KMS-11 (cell line): ENCODE data around the gene KIF26B.

ENCODE experiments used
- H2AFZ ChIP-seq: fragments of 200-600 bp; sonication (generic); 2 replicates; pipeline ENCODE4 v1.6.1; 2016; ENCODE audit warnings: antibody characterized with exemption, mixed run types, low read depth
- H3K27ac ChIP-seq: fragments of 200-600 bp; sonication (generic); 2 replicates; pipeline ENCODE4 v1.6.1; 2016; ENCODE audit warnings: mild to moderate bottlenecking, mixed run types
- H3K27me3 ChIP-seq: fragments of 200-600 bp; sonication (generic); 2 replicates; pipeline ENCODE4 v1.6.1; 2017; ENCODE audit warnings: mild to moderate bottlenecking, low read depth, mixed run types, moderate library complexity; ENCODE audit not compliant: insufficient read depth
- H3K36me3 ChIP-seq: fragments of 200-600 bp; sonication (generic); 2 replicates; pipeline ENCODE4 v1.6.1; 2017; ENCODE audit warnings: mild to moderate bottlenecking, mixed run types; ENCODE audit not compliant: insufficient read depth
- H3K4me1 ChIP-seq: fragments of 200-600 bp; sonication (generic); 2 replicates; pipeline ENCODE4 v1.6.1; 2016; ENCODE audit warnings: mild to moderate bottlenecking, low read depth, mixed run types; ENCODE audit not compliant: poor library complexity, severe bottlenecking
- H3K4me2 ChIP-seq: fragments of 200-600 bp; sonication (generic); 2 replicates; pipeline ENCODE4 v1.7.0; 2016; ENCODE audit warnings: mild to moderate bottlenecking, mixed run types
- H3K4me3 ChIP-seq: fragments of 200-600 bp; sonication (generic); IDR thresholded peaks from 2 replicates; pipeline ENCODE4 v1.6.1; 2017; ENCODE audit warnings: low read depth, low read length, mixed read lengths; ENCODE audit not compliant: insufficient read depth
- H3K79me2 ChIP-seq: fragments of 200-600 bp; sonication (generic); 2 replicates; pipeline ENCODE4 v1.6.1; 2016; ENCODE audit warnings: low read depth, mixed run types; ENCODE audit not compliant: insufficient read depth
- H3K9ac ChIP-seq: fragments of 200-600 bp; sonication (generic); 2 replicates; pipeline ENCODE4 v1.6.1; 2016; ENCODE audit warnings: mild to moderate bottlenecking, mixed run types
- H4K20me1 ChIP-seq: fragments of 200-600 bp; sonication (generic); 2 replicates; pipeline ENCODE4 v1.6.1; 2016; ENCODE audit warnings: mild to moderate bottlenecking, mixed run types; ENCODE audit not compliant: insufficient read depth
- CTCF ChIP-seq: fragments of 200-600 bp; sonication (generic); conservative IDR thresholded peaks from 2 replicates; pipeline ENCODE4 v1.6.1; 2017; ENCODE audit warnings: low read depth, mild to moderate bottlenecking, antibody characterized with exemption, low read length, moderate library complexity, mixed read lengths

Gene KIF26B

DNA sequence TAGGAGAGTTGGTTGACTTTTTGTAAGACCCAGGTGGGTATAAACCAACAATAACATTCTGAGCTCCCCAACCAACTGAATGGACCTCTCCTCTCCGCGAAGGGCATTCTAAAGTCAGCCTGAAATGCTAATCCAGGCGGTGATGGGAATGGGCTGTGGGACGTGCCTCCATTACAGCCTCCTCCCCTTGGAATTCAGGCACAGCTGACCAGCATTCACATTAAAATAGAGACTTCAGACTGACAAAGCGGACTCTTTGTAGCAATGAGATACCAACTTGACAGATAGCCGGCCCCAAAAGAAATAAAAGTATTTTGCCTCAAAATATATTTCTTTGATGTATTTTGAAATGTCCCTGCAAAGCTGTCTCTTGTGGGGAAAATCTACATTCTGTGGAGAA lies 101.7 kb downstream of the KIF26B start:
- no peaks in the 10 kb centered on the region for H3K4me1 ChIP-seq
- H3K79me2 ChIP-seq: no peaks in the 10 kb centered on the region
- no peaks in the 10 kb centered on the region for H3K27me3 ChIP-seq
- no peak for TF ChIP-seq CTCF
- H3K4me2 ChIP-seq: no peak overlapping the region
- no peak overlapping the region for H3K27ac ChIP-seq
- no peaks in the 10 kb centered on the region for H4K20me1 ChIP-seq
- H3K36me3 ChIP-seq: no peaks in the 10 kb centered on the region
- no peak overlapping the region for H3K4me3 ChIP-seq
- H2AFZ ChIP-seq: no peak overlapping the region
- H3K9ac ChIP-seq: no peak overlapping the region

- Histone ChIP-seq H3K36me3 (no peaks in the 10 kb centered on the region), H3K4me2 (no peak overlapping the region), H3K27me3 (no peaks in the 10 kb centered on the region), H4K20me1 (no peaks in the 10 kb centered on the region), H3K4me1 (no peaks in the 10 kb centered on the region), H2AFZ (no peak overlapping the region), H3K27ac (no peak overlapping the region), H3K79me2 (no peaks in the 10 kb centered on the region), H3K4me3 (no peak overlapping the region), H3K9ac (no peak overlapping the region)
- no peak for TF ChIP-seq CTCF
Observed at GRCh38 chr1:245258271-245258920, 103.6 kb downstream of the KIF26B start.

- Histone ChIP-seq H3K9ac (no peak overlapping the region), H3K27me3 (no peaks in the 10 kb centered on the region), H3K79me2 (no peaks in the 10 kb centered on the region), H2AFZ (no peak overlapping the region), H3K27ac (no peak overlapping the region), H3K4me1 (no peaks in the 10 kb centered on the region), H3K36me3 (no peaks in the 10 kb centered on the region), H3K4me2 (no peak overlapping the region), H4K20me1 (no peaks in the 10 kb centered on the region), H3K4me3 (no peak overlapping the region)
- TF ChIP-seq CTCF: no peak
Observed at GRCh38 chr1:245260110-245260882, 105.5 kb downstream of the KIF26B start.

DNA sequence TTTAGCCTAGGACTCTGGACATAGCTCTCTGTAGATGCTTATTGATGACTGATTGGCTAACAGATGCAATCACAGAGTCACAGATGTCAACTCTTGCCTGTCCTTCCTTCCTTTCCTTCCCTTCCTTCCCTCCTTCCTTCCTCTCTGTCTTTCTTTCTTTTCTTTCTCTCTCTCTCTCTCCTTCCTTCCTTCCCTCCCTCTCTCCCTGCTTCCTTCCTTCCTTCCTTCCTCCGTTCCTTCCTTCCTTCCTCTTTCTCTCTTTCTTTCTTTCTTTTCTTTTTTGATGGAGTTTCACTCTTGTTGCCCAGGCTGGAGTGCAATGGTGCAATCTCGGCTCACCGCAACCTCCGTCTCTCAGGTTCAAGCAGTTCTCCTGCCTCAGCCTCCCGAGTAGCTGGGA lies 106.1 kb downstream of the KIF26B start:
- Histone ChIP-seq H3K79me2 (no peaks in the 10 kb centered on the region), H3K36me3 (no peaks in the 10 kb centered on the region), H3K4me1 (no peaks in the 10 kb centered on the region), H3K4me3 (no peak overlapping the region), H3K4me2 (no peak overlapping the region), H3K27me3 (no peaks in the 10 kb centered on the region), H4K20me1 (no peaks in the 10 kb centered on the region), H2AFZ (no peak overlapping the region), H3K9ac (no peak overlapping the region), H3K27ac (no peak overlapping the region)
- no peak for TF ChIP-seq CTCF
